PC-9 (cell line): ENCODE results near the gene RAD51AP1. TPM values are rescaled to one million over a fixed set of nuclear protein-coding genes. Genes with fewer than 3 reads are reported as not detected.

Experiments
- BruUV-seq: library from RNA; stranded (reverse); fragments of 400-500 nt; replicated peaks from 2 replicates; lab custom pipeline; 2021; lab: Mats Ljungman, UMichigan
- CTCF ChIA-PET: fragments of 300-600 bp; sonication (Branson Sonifier 250); formaldehyde crosslinking; loops from one replicate; lab custom pipeline; 2022; ENCODE audit warnings: antibody characterized with exemption; lab: Charles Lee
- POLR2A ChIA-PET: fragments of 300-600 bp; sonication (Branson Sonifier 250); formaldehyde crosslinking; loops from one replicate; lab custom pipeline; 2022; ENCODE audit warnings: antibody characterized with exemption; ENCODE audit not compliant: unreplicated experiment; lab: Charles Lee
- DNase-seq, 2 experiments: peaks; one replicate each; pipeline versions ENCODE4 v3.0.0 to v3.0.0-alpha.2; 2015 to 2022; ENCODE audit warnings: mixed read lengths in 1 of 2
- H2AFZ ChIP-seq: fragments of 200-600 bp; sonication (generic); 2 replicates; pipeline ENCODE4 v1.8.1; 2017; ENCODE audit warnings: antibody characterized with exemption
- H3F3A ChIP-seq: fragments of 200-600 bp; sonication (generic); 2 replicates; pipeline ENCODE4 v1.8.1; 2017; ENCODE audit warnings: antibody characterized with exemption, mild to moderate bottlenecking, low read depth; ENCODE audit not compliant: insufficient read depth
- H3K27ac ChIP-seq: fragments of 200-600 bp; sonication (generic); 2 replicates; pipeline ENCODE4 v1.6.1; 2016; ENCODE audit warnings: mixed run types
- H3K27me3 ChIP-seq: fragments of 200-600 bp; sonication (generic); 2 replicates; pipeline ENCODE4 v1.6.1; 2016; ENCODE audit warnings: low read depth, mixed run types; ENCODE audit not compliant: insufficient read depth
- H3K36me3 ChIP-seq: fragments of 200-600 bp; sonication (generic); 2 replicates; pipeline ENCODE4 v1.6.1; 2016; ENCODE audit warnings: low read depth, mixed run types
- H3K4me1 ChIP-seq: fragments of 200-600 bp; sonication (generic); replicated peaks from 2 replicates; pipeline ENCODE4 v1.6.1; 2016; ENCODE audit warnings: mixed run types; ENCODE audit not compliant: insufficient read depth
- H3K4me2 ChIP-seq: fragments of 200-600 bp; sonication (generic); 2 replicates; pipeline ENCODE4 v1.6.1; 2017; ENCODE audit warnings: mixed run types
- H3K4me3 ChIP-seq: fragments of 200-600 bp; sonication (generic); 2 replicates; pipeline ENCODE4 v1.6.1; 2016; ENCODE audit warnings: mixed run types
- H3K79me2 ChIP-seq: fragments of 200-600 bp; sonication (generic); 2 replicates; pipeline ENCODE4 v1.6.1; 2017; ENCODE audit warnings: low read depth, mixed run types
- H3K9me2 ChIP-seq: fragments of 200-600 bp; sonication (generic); 2 replicates; pipeline ENCODE4 v1.8.1; 2017; ENCODE audit warnings: mild to moderate bottlenecking; ENCODE audit not compliant: insufficient read depth
- H3K9me3 ChIP-seq: fragments of 200-600 bp; sonication (generic); 2 replicates; pipeline ENCODE4 v1.8.1; 2016; ENCODE audit warnings: low read depth; ENCODE audit not compliant: insufficient read depth
- H4K20me1 ChIP-seq: fragments of 200-600 bp; sonication (generic); 2 replicates; pipeline ENCODE4 v1.8.1; 2017; ENCODE audit not compliant: insufficient read depth
- EZH2 ChIP-seq: fragments of 200-600 bp; sonication (generic); IDR thresholded peaks from 2 replicates; pipeline ENCODE4 v1.8.0; 2017; ENCODE audit warnings: antibody characterized with exemption, low read depth
- intact Hi-C: fragments of 100-400 bp; cut with micrococcal nuclease; formaldehyde crosslinking; loops from one replicate; pipeline ENCODE4 v1.10.0; 2022; ENCODE audit not compliant: unreplicated experiment
- total RNA-seq: library from RNA; stranded (reverse); gene quantifications from 2 replicates; pipeline ENCODE4 v1.2.3, GENCODE V29; 2021
- TF ChIP-seq, protein P1 (sequence below): fragments of 200-600 bp; sonication (generic); conservative IDR thresholded peaks from 2 replicates; pipeline ENCODE4 v1.6.1; 2017; ENCODE audit warnings: mixed run types, antibody characterized with exemption, mild to moderate bottlenecking, moderate library complexity

RAD51AP1 gene
- total RNA-seq, 1 experiment from 2014 or later = 54.7 TPM

DNA sequence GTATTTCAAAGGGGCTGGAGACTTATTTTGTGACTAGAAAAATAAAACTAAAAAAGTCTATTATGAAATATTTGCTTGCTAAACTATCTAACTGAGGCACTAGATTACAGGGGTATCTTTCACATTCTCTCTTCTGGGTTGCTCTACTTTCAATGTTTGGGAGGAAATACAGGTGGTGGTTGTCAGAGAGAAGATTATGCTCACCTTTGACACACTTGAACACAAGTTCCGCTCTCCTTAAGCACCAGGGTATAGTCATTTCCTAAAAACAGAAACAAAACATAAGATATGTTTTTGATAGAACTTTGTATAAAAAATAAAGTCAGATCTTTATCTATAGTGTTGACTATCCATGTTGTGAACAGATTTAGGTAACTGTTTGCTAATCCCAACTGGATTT, 47.7 kb upstream of the RAD51AP1 start:
- TF ChIP-seq EZH2 = no peak
- TF ChIP-seq, protein P1, sequence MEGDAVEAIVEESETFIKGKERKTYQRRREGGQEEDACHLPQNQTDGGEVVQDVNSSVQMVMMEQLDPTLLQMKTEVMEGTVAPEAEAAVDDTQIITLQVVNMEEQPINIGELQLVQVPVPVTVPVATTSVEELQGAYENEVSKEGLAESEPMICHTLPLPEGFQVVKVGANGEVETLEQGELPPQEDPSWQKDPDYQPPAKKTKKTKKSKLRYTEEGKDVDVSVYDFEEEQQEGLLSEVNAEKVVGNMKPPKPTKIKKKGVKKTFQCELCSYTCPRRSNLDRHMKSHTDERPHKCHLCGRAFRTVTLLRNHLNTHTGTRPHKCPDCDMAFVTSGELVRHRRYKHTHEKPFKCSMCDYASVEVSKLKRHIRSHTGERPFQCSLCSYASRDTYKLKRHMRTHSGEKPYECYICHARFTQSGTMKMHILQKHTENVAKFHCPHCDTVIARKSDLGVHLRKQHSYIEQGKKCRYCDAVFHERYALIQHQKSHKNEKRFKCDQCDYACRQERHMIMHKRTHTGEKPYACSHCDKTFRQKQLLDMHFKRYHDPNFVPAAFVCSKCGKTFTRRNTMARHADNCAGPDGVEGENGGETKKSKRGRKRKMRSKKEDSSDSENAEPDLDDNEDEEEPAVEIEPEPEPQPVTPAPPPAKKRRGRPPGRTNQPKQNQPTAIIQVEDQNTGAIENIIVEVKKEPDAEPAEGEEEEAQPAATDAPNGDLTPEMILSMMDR = no peak
- Histone ChIP-seq H4K20me1 (no peaks in the 10 kb centered on the region), H3F3A (no peaks in the 10 kb centered on the region), H3K9me3 (no peaks in the 10 kb centered on the region), H3K36me3 (no peaks in the 10 kb centered on the region), H3K79me2 (no peaks in the 10 kb centered on the region), H3K27me3 (no peaks in the 10 kb centered on the region), H3K4me2 (no peak overlapping the region), H3K4me1 (no peaks in the 10 kb centered on the region), H3K4me3 (no peak overlapping the region), H2AFZ (no peak overlapping the region), H3K9me2 (no peaks in the 10 kb centered on the region), H3K27ac (no peak overlapping the region)
- DNase-seq = no peak
- BruUV-seq = no TSS peak
- POLR2A ChIA-PET = no interaction called here
- CTCF ChIA-PET = no interaction called here
- intact Hi-C loops = no loop called here

- CTCF ChIA-PET = no interaction called here
Observed at GRCh38 chr12:4496145-4496838, 42.4 kb upstream of the RAD51AP1 start.

DNA sequence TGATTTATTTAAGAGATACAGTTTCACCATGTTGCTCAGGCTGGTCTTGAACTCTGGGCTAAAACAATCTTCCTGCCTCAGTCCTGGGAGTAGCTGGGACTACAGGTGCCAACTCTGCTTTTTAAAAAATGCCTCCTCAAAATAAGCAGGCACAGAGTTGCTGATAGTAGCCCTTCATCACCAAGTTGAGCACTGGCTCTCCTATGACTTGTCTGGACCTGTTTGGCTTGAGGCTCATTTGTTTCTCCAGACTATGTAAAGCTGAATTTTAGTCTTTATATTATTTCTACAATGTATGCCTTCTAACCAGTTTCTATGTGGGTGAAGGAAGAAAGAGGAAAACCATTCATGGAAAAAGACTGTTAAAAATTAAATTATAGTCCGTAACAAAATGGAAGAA, 39.5 kb upstream of the RAD51AP1 start:
- ChIA-PET CTCF (no interaction called here), POLR2A (no interaction called here)
- no peak overlapping the region for H3K4me2 ChIP-seq
- no peaks in the 10 kb centered on the region for H3F3A ChIP-seq
- BruUV-seq = no TSS peak
- no peaks in the 10 kb centered on the region for H3K79me2 ChIP-seq
- TF ChIP-seq, protein P1 = no peak
- TF ChIP-seq EZH2 = no peak
- no peaks in the 10 kb centered on the region for H4K20me1 ChIP-seq
- no peaks in the 10 kb centered on the region for H3K36me3 ChIP-seq
- no peaks in the 10 kb centered on the region for H3K9me3 ChIP-seq
- H3K27me3 ChIP-seq = no peaks in the 10 kb centered on the region
- no peak overlapping the region for H3K27ac ChIP-seq
- no peaks in the 10 kb centered on the region for H3K9me2 ChIP-seq
- no peak overlapping the region for H2AFZ ChIP-seq
- H3K4me3 ChIP-seq = no peak overlapping the region
- no peak for DNase-seq
- H3K4me1 ChIP-seq = no peaks in the 10 kb centered on the region
- intact Hi-C loops = no loop called here

More at GRCh38 chr12:4496145-4496838, 42.4 kb upstream of the RAD51AP1 start:
- Histone ChIP-seq H2AFZ (no peak overlapping the region), H3K4me2 (no peak overlapping the region), H3K36me3 (no peaks in the 10 kb centered on the region), H3K27me3 (no peaks in the 10 kb centered on the region), H3F3A (no peaks in the 10 kb centered on the region), H4K20me1 (no peaks in the 10 kb centered on the region), H3K27ac (no peak overlapping the region), H3K4me3 (no peak overlapping the region), H3K79me2 (no peaks in the 10 kb centered on the region), H3K9me3 (no peaks in the 10 kb centered on the region), H3K4me1 (no peaks in the 10 kb centered on the region), H3K9me2 (no peaks in the 10 kb centered on the region)
- no TSS peak for BruUV-seq
- intact Hi-C loops = no loop called here
- DNase-seq = no peak
- POLR2A ChIA-PET = no interaction called here
- TF ChIP-seq EZH2 = no peak
- TF ChIP-seq, protein P1 = no peak
